ENCODE results near the gene GNAQ.

Gene GNAQ

DNA sequence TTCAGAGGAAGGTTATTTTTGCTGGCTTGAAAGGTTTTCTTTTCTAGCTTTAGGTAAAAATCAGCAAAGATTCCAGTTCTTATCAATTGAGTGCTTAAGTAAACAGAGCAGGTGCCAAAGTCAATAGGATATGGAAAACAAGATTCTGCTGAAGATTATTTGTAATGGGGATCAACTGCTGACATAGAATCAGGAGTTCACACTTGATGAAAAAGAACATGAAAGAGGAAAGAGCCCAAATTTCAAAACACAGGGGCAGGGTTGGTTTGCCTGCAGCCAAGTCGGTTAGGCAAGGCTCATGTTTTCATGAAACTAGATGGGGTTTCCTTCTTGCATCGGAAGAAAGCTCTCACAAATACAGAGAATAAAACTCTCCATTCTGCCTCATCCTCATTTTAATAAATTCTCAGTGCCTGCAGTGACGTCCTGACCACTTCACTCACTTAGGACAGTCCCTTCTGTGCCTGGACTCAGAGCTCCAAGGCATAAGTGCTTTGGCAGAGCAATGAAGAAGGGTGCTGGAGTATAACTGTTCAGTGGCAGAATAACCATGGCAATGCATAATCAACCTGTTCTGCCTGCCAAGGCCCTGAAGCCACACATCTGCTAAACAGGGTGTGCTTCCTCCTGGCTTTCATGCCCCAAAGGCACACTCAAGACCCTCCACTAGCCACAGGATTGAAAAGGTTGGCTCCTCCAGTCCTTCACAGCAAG is 179.6 kb downstream of the GNAQ start:
- Mint-ChIP-seq H3K36me3 (ENCODE audit: low read depth) (no peaks in the 10 kb centered on the region), H3K27ac (no peak overlapping the region), H3K4me3 (no peak overlapping the region), H3K4me1 (ENCODE audit: low read depth) (peaks cover 43% of the 10 kb centered on the region), H3K27me3 (no peaks in the 10 kb centered on the region), H3K9me3 (no peaks in the 10 kb centered on the region)
- no peak for DNase-seq

GRCh38 chr9:77848897-77849296 is 182.7 kb downstream of the GNAQ start:
- H3K27me3 Mint-ChIP-seq, result no peaks in the 10 kb centered on the region
- DNase-seq, result no peak
- no peaks in the 10 kb centered on the region for H3K36me3 Mint-ChIP-seq (ENCODE audit: low read depth)
- H3K4me1 Mint-ChIP-seq (ENCODE audit: low read depth), result peaks cover 34% of the 10 kb centered on the region
- no peak overlapping the region for H3K27ac Mint-ChIP-seq
- no peaks in the 10 kb centered on the region for H3K9me3 Mint-ChIP-seq
- no peak overlapping the region for H3K4me3 Mint-ChIP-seq

- no peaks in the 10 kb centered on the region for H3K27me3 Mint-ChIP-seq
- no peak for DNase-seq
- H3K36me3 Mint-ChIP-seq (ENCODE audit: low read depth), result no peaks in the 10 kb centered on the region
- no peak overlapping the region for H3K4me3 Mint-ChIP-seq
- H3K4me1 Mint-ChIP-seq (ENCODE audit: low read depth), result peaks cover 32% of the 10 kb centered on the region
- H3K27ac Mint-ChIP-seq, result no peak overlapping the region
- no peaks in the 10 kb centered on the region for H3K9me3 Mint-ChIP-seq
Measured at GRCh38 chr9:77848404-77848803, 183.2 kb downstream of the GNAQ start.

DNA sequence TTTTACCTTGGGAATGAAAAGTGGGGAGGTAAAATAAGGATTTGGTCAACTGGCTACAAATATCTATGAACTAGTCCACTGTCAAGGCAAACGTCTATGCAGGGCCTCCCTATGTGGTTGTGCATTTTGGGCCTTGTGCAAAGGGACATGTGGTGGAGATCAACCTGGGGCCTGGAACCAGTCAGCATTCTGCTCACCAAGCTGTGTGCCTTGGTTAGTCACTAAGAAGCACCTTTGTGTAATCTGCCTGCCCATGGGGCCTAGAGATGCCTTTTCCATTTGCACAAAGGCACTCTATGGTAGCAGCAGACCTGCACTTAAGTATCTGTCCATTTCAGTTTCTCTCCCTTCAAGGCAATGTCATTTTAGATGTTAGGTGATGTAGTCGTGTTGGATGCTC is 184.0 kb downstream of the GNAQ start:
- no peak overlapping the region for H3K27ac Mint-ChIP-seq
- no peaks in the 10 kb centered on the region for H3K9me3 Mint-ChIP-seq
- no peaks in the 10 kb centered on the region for H3K36me3 Mint-ChIP-seq (ENCODE audit: low read depth)
- peaks cover 30% of the 10 kb centered on the region for H3K4me1 Mint-ChIP-seq (ENCODE audit: low read depth)
- no peak overlapping the region for H3K4me3 Mint-ChIP-seq
- no peak for DNase-seq
- no peaks in the 10 kb centered on the region for H3K27me3 Mint-ChIP-seq

DNA sequence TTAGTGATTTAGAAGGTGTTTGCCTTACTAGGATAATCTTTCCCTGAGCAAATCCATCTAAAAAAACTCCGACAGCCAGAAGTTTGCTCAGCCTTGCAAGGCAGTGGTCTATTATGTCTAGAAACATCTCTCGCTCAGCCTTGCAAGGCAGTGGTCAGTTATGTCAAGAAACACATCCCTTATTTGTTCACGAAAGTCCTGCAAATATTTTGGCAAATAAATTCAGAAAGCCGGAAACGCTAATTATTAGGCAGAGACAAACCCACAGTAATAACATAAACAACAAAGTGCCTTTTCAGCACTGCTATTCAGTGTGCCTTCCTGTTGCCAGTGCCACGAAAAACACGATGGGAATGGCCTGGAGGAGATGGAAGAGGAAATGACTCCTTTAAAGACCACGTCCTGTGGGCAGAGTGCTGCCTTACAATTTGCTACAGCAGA is 184.5 kb downstream of the GNAQ start:
- no peak overlapping the region for H3K27ac Mint-ChIP-seq

DNA sequence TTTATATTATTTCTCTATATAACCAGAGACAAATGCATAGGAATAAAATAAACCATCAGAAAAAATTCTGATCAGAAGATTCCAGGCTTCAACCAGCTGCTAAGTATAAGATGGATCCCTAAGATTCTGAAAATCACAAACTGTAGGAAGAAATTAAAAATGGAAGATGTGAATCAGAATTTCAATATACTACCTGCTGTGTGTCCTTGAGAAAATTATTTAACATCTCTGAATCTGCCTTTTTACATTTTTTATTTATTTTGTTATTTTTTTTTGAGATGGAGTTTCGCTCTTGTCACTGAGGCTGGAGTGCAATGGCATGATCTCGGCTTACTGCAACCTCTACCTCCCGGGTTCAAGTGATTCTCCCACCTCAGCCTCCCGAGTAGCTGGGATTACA is 187.2 kb downstream of the GNAQ start:
- H3K27me3 Mint-ChIP-seq, result no peaks in the 10 kb centered on the region
- H3K4me3 Mint-ChIP-seq, result no peak overlapping the region
- no peak for DNase-seq
- no peak overlapping the region for H3K27ac Mint-ChIP-seq
- H3K4me1 Mint-ChIP-seq (ENCODE audit: low read depth), result peaks cover 39% of the 10 kb centered on the region
- no peaks in the 10 kb centered on the region for H3K9me3 Mint-ChIP-seq
- H3K36me3 Mint-ChIP-seq (ENCODE audit: low read depth), result no peaks in the 10 kb centered on the region

More for the DNA sequence above, 184.5 kb downstream of the GNAQ start:
- no peak for DNase-seq
- no peak overlapping the region for H3K4me3 Mint-ChIP-seq
- no peaks in the 10 kb centered on the region for H3K9me3 Mint-ChIP-seq
- no peaks in the 10 kb centered on the region for H3K27me3 Mint-ChIP-seq
- no peaks in the 10 kb centered on the region for H3K36me3 Mint-ChIP-seq (ENCODE audit: low read depth)
- peaks cover 28% of the 10 kb centered on the region for H3K4me1 Mint-ChIP-seq (ENCODE audit: low read depth)

DNA sequence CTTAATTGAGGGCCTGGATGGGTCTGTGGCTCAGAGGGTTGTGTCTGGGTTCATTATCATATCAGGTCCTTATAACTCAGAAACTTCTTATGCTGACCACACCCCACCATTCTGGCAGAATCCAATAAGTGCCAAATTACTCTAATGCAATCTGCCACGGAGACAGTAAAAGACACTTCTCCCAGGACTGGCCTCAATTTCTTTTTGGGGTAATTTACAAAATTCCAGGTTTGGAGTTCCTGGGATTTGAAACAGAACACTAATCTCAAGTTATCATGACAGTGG is 187.8 kb downstream of the GNAQ start:
- Mint-ChIP-seq H3K9me3 (no peaks in the 10 kb centered on the region), H3K27me3 (no peaks in the 10 kb centered on the region), H3K36me3 (ENCODE audit: low read depth) (no peaks in the 10 kb centered on the region), H3K4me3 (no peak overlapping the region), H3K27ac (no peak overlapping the region), H3K4me1 (ENCODE audit: low read depth) (peaks cover 37% of the 10 kb centered on the region)
- no peak for DNase-seq

DNA sequence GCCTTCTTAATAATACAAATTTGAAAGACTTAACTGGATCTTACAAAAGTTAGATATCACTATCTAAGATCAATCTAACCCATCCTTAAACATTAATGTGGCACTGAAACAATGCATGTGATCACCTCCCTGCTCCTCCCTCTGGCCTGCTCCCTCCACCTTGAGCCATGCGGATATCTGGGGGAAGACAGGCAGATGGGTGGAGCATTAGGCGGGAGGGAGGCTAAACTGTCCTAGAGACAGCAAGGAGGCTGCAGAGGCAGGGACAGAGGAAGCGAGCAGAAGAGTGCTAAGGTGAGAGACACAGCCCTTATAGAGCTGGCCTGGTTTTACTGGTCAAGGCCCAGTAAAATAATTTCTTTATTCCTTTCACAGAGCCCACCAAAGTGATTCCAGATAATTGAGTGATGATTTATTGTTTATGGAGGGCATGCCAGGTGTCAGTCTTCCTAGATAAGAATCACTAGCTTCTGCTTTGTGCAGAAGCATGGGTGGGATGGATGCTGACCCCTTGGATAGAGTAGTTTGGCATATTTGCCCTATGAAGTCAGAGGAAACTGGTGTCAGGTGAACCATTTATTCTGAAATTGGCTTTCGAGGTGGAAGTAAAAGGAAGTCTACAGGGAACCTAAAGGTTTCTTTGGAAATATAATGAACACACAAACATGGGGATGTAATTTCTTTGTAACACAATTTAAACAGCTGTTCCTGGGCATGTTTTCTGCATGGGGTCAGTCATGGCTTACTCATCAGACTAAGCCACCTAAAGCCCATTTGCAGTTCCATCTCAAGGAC is 188.3 kb downstream of the GNAQ start:
- Mint-ChIP-seq H3K27ac (peak overlapping the region; percentile 16), H3K4me3 (no peak overlapping the region), H3K36me3 (ENCODE audit: low read depth) (no peaks in the 10 kb centered on the region), H3K27me3 (no peaks in the 10 kb centered on the region), H3K9me3 (no peaks in the 10 kb centered on the region), H3K4me1 (ENCODE audit: low read depth) (peaks cover 32% of the 10 kb centered on the region)
- DNase-seq, result no peak

- H3K36me3 Mint-ChIP-seq (ENCODE audit: low read depth), result no peaks in the 10 kb centered on the region
- no peak for DNase-seq
- no peaks in the 10 kb centered on the region for H3K9me3 Mint-ChIP-seq
- no peak overlapping the region for H3K4me3 Mint-ChIP-seq
- H3K27me3 Mint-ChIP-seq, result no peaks in the 10 kb centered on the region
- peaks cover 19% of the 10 kb centered on the region for H3K4me1 Mint-ChIP-seq (ENCODE audit: low read depth)
- no peak overlapping the region for H3K27ac Mint-ChIP-seq
Measured at GRCh38 chr9:77841739-77842386, 189.7 kb downstream of the GNAQ start.

- H3K4me1 Mint-ChIP-seq (ENCODE audit: low read depth), result peaks cover 20% of the 10 kb centered on the region
- H3K4me3 Mint-ChIP-seq, result no peak overlapping the region
- H3K27ac Mint-ChIP-seq, result no peak overlapping the region
- DNase-seq, result no peak
- no peaks in the 10 kb centered on the region for H3K36me3 Mint-ChIP-seq (ENCODE audit: low read depth)
- H3K9me3 Mint-ChIP-seq, result no peaks in the 10 kb centered on the region
- no peaks in the 10 kb centered on the region for H3K27me3 Mint-ChIP-seq
Measured at GRCh38 chr9:77839459-77840140, 192.0 kb downstream of the GNAQ start.

DNA sequence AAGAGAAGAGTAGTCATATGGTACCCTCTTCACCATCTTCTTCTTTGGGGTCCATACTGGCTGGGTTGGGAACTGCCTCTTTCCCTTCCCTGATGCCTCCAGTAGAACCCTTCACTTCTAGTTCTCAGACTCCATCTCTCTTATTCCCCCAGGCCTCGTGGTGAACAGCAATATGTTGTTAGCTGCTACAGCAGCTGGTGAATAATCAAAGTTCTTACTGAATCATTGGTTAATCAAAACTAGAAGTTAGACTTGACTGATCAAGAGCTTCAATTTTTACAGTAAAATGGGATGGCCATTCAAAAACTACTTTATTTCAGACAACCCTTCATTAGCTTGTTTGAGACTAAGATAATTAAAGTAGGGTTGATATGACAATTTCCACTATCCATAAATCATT is 192.6 kb downstream of the GNAQ start:
- no peak overlapping the region for H3K27ac Mint-ChIP-seq
- H3K4me3 Mint-ChIP-seq, result no peak overlapping the region
- no peaks in the 10 kb centered on the region for H3K9me3 Mint-ChIP-seq
- H3K36me3 Mint-ChIP-seq (ENCODE audit: low read depth), result no peaks in the 10 kb centered on the region
- H3K27me3 Mint-ChIP-seq, result no peaks in the 10 kb centered on the region
- no peak for DNase-seq
- peaks cover 20% of the 10 kb centered on the region for H3K4me1 Mint-ChIP-seq (ENCODE audit: low read depth)

DNA sequence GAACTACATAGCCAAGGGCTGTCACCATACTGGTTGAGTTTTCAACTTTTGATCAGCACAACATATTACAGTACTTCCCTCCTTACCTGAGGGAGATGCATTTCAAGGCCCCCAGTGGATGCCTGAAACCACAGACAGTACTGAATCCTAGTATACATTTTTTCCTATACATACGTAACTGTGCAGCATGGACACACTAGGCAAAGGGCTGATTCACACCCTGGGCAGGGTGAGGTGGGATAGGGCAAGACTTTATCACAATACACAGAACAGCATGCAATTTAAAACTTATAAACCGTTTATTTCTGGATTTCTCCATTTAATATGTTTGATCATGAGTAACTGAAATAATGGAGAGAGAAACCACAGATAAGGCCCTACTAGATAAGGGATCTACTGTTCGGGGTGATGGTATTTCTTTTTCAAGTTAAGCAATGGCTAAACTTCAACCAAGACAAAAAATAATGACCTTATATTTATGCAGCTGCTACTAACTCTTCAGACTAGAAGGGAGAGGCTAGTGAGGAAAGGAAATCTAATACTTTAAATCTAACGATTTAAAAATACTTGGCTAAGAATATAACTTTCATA is 196.6 kb downstream of the GNAQ start:
- Mint-ChIP-seq H3K4me1 (ENCODE audit: low read depth) (peaks cover 26% of the 10 kb centered on the region), H3K36me3 (ENCODE audit: low read depth) (peaks cover 2% of the 10 kb centered on the region), H3K27me3 (no peaks in the 10 kb centered on the region), H3K4me3 (no peak overlapping the region), H3K9me3 (no peaks in the 10 kb centered on the region), H3K27ac (no peak overlapping the region)
- no peak for DNase-seq

DNA sequence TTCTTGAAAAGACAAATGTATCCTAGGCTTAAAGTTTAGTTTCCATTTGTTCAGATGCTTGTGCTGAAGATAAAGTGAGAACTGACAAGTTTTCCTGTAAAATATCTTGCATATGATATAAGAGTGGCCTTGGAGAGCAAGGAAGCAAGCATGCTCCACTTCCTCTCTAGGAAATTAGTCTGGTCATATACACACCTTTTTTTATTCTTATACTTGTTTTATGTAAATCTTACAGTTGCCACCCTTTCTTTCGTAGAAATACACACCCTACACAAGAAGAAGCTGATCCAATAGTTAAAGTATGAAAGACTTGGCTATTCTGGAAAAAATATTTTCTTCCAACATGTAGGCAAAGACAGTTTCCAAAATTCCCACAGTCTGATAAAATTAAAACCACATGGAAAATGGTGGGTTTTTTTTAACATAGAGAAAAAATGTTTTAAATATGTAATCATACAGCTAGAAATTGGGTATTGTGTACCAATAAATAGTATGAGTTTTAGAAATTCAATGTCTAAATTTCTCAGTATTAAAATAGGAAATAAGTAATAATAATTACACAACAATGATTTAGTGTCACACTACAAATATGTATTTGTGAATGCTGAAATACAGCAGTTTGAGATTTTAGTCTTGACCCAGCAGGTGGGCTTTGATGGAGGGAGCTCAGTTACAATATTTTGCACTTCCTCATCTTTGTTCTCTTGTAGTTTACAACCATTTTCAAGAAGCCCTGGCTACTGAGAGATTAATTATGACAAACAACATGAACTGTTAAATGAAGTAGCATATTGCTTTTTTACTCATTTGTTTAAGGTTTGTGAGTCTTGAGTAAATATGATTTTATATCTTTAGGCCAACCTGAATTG is 197.8 kb downstream of the GNAQ start:
- Mint-ChIP-seq H3K27ac (no peak overlapping the region), H3K4me3 (no peak overlapping the region), H3K4me1 (ENCODE audit: low read depth) (peaks cover 32% of the 10 kb centered on the region), H3K36me3 (ENCODE audit: low read depth) (peaks cover 2% of the 10 kb centered on the region), H3K9me3 (no peaks in the 10 kb centered on the region), H3K27me3 (no peaks in the 10 kb centered on the region)
- DNase-seq, result no peak

- Mint-ChIP-seq H3K27me3 (no peaks in the 10 kb centered on the region), H3K36me3 (ENCODE audit: low read depth) (peaks cover 2% of the 10 kb centered on the region), H3K4me1 (ENCODE audit: low read depth) (peaks cover 38% of the 10 kb centered on the region), H3K27ac (no peak overlapping the region), H3K9me3 (no peaks in the 10 kb centered on the region), H3K4me3 (no peak overlapping the region)
- DNase-seq, result no peak
Measured at GRCh38 chr9:77832639-77833038, 199.0 kb downstream of the GNAQ start.

Data from activated T-cell treated with anti-CD3 and anti-CD28 coated beads, Interleukin-2, amount 50 U/mL, for 24 hours (primary cell).